CD14-positive monocyte (primary cell): Measurements from ENCODE around the gene E2F4. TPM values are rescaled to one million over a fixed set of nuclear protein-coding genes. Genes with fewer than 3 reads are reported as not detected.

ENCODE experiments used
- DNase-seq, 3 donors: peaks; one replicate each; pipeline ENCODE4 v3.0.0-alpha.2; 2011 to 2022
- H2AFZ ChIP-seq: 2 replicates; pipeline ENCODE4 v1.6.0; 2012; ENCODE audit warnings: mild to moderate bottlenecking, low read depth, low read length, inconsistent platforms; ENCODE audit not compliant: insufficient read depth, poor library complexity, severe bottlenecking
- H3K27ac ChIP-seq, 2 donors: 1 replicate in 1 of 2; 2 replicates in 1 of 2; pipeline ENCODE4 v1.5.1; 2012 to 2013; ENCODE audit warnings: low read length in 2 of 2, control low read depth in 1 of 2, inconsistent platforms in 1 of 2, low read depth in 1 of 2, mild to moderate bottlenecking in 1 of 2
- H3K27me3 ChIP-seq, 2 donors: one replicate each; pipeline versions ENCODE4 v1.6.0 to v1.6.1; 2011 to 2013; ENCODE audit warnings: low read length in 2 of 2; ENCODE audit not compliant: control insufficient read depth in 2 of 2, insufficient read depth in 2 of 2
- H3K36me3 ChIP-seq, 2 donors: replicated peaks in 1 of 2; 1 replicate in 1 of 2; 2 replicates in 1 of 2; pipeline versions ENCODE4 v1.5.1 to v1.6.1; 2012 to 2013; ENCODE audit warnings: low read length in 2 of 2, control low read depth in 1 of 2, inconsistent platforms in 1 of 2, mild to moderate bottlenecking in 1 of 2; ENCODE audit not compliant: insufficient read depth in 2 of 2, control insufficient read depth in 1 of 2
- H3K4me1 ChIP-seq, 2 donors: 1 replicate in 1 of 2; 2 replicates in 1 of 2; pipeline versions ENCODE4 v1.5.1 to v1.6.1; 2012 to 2013; ENCODE audit warnings: low read length in 2 of 2, control low read depth in 1 of 2, inconsistent platforms in 1 of 2, mild to moderate bottlenecking in 1 of 2, moderate library complexity in 1 of 2; ENCODE audit not compliant: insufficient read depth in 2 of 2, control insufficient read depth in 1 of 2
- H3K4me2 ChIP-seq: replicated peaks from 2 replicates; pipeline ENCODE3; 2012; ENCODE audit warnings: low read length, moderate library complexity, mild to moderate bottlenecking; ENCODE audit not compliant: poor library complexity, severe bottlenecking; ENCODE audit errors: extremely low read depth
- H3K4me3 ChIP-seq, 3 experiments: fragments of 200-600 bp in 1 of 3; sonication (generic) in 1 of 3; replicated peaks in 1 of 3; 1 replicate in 2 of 3; 2 replicates in 1 of 3; pipeline ENCODE4 v1.5.1; 2011 to 2013; ENCODE audit warnings: low read length in 3 of 3, mild to moderate bottlenecking in 3 of 3, control low read depth in 2 of 3, low read depth in 2 of 3, inconsistent platforms in 1 of 3, moderate library complexity in 1 of 3
- H3K79me2 ChIP-seq: 2 replicates; pipeline ENCODE4 v1.6.0; 2012; ENCODE audit warnings: mild to moderate bottlenecking, control low read depth, inconsistent platforms, low read length, moderate library complexity; ENCODE audit not compliant: insufficient read depth
- H3K9ac ChIP-seq: 2 replicates; pipeline ENCODE4 v1.6.0; 2017; ENCODE audit warnings: low read length, mild to moderate bottlenecking; ENCODE audit not compliant: insufficient read depth, poor library complexity, severe bottlenecking
- H3K9me3 ChIP-seq, 2 donors: replicated peaks in 1 of 2; 1 replicate in 1 of 2; 2 replicates in 1 of 2; pipeline versions ENCODE4 v1.5.1 to v1.6.1; 2012 to 2013; ENCODE audit warnings: low read length in 2 of 2, control low read depth in 1 of 2; ENCODE audit not compliant: control insufficient read depth in 1 of 2, insufficient read depth in 1 of 2
- H4K20me1 ChIP-seq: 2 replicates; pipeline ENCODE4 v1.6.0; 2012; ENCODE audit warnings: mild to moderate bottlenecking, low read length, control low read depth, moderate library complexity; ENCODE audit not compliant: insufficient read depth
- H3K27ac Mint-ChIP-seq, 7 donors: one replicate each; pipeline ENCODE4 v1.8.0; 2020; ENCODE audit warnings: mild to moderate bottlenecking in 7 of 7, mixed read lengths in 7 of 7, moderate library complexity in 6 of 7, inconsistent platforms in 2 of 7
- H3K27me3 Mint-ChIP-seq, 3 donors: one replicate each; pipeline ENCODE4 v1.8.0; 2021 to 2022; ENCODE audit warnings: low read depth in 3 of 3, mild to moderate bottlenecking in 3 of 3, mixed read lengths in 3 of 3, moderate library complexity in 3 of 3, inconsistent platforms in 1 of 3
- H3K36me3 Mint-ChIP-seq, 2 donors: one replicate each; pipeline ENCODE4 v1.8.0; 2020; ENCODE audit warnings: mixed read lengths in 2 of 2, inconsistent platforms in 1 of 2, mild to moderate bottlenecking in 1 of 2
- H3K4me1 Mint-ChIP-seq: one replicate; pipeline ENCODE4 v1.8.0; 2020; ENCODE audit warnings: mild to moderate bottlenecking, mixed read lengths
- H3K4me3 Mint-ChIP-seq, 2 donors: one replicate each; pipeline ENCODE4 v1.8.0; 2020; ENCODE audit warnings: mild to moderate bottlenecking in 2 of 2, mixed read lengths in 2 of 2, moderate library complexity in 1 of 2
- H3K9me3 Mint-ChIP-seq, 7 donors: one replicate each; pipeline ENCODE4 v1.8.0; 2020 to 2022; ENCODE audit warnings: mixed read lengths in 7 of 7, mild to moderate bottlenecking in 6 of 7, moderate library complexity in 6 of 7, inconsistent platforms in 2 of 7
- CTCF ChIP-seq: fragments of 200-600 bp; IDR thresholded peaks from one replicate; pipeline ENCODE4 v1.8.0; 2022; ENCODE audit warnings: antibody characterized with exemption, mild to moderate bottlenecking
- WGBS: methylation state at CpG from one replicate; pipeline ENCODE4 v1.1.5; 2013; ENCODE audit warnings: missing lambda C conversion rate; ENCODE audit not compliant: insufficient coverage; 5-methylcytosine and 5-hydroxymethylcytosine counted together
- intact Hi-C, 2 donors: fragments of 100-400 bp; cut with micrococcal nuclease; formaldehyde crosslinking; loops; one replicate each; pipeline versions ENCODE4 v1.15.0 to v1.15.1; 2023
- polyA plus RNA-seq, 3 donors: library from polyadenylated mRNA; depleted of rRNA in 1 of 3; unstranded in 2 of 3; stranded (reverse) in 1 of 3; fragments of 300-500 nt in 2 of 3; fragments of >200 nt in 1 of 3; fragmentation: Illumina TruSeq in 2 of 3; gene quantifications; 1 replicate in 2 of 3; 2 replicates in 1 of 3; pipeline ENCODE4 v1.2.3, GENCODE V29; 2012 to 2021

The E2F4 gene
- polyA plus RNA-seq, 3 donors: 53.1 to 191 (median 61.5) TPM

- H3K4me3 Mint-ChIP-seq: no peak overlapping the region
- no peak overlapping the region for H3K27ac ChIP-seq
Measured at GRCh38 chr16:67188798-67189197, 3.2 kb upstream of the E2F4 start.

DNA sequence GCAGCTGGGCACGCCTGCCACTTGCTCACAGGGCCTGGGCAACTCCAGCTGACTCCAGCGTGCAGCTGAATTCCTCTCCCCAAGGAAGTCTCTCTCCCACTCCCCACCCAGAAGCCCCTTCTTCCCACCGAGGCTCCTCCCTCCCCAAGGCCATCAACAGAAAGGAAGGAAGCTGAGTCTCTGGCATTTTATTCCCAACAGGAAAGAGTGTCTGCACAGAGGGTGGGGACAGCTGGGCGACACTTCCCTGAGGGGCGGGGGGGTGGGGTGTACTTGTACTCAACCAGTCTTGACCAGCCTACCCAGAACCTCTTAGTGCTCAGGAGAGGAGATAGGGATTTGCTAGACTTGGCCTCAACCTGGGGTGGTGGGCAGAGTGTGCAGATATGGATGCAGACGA lies 1.9 kb upstream of the E2F4 start, which contains the start of gene EXOC3L1:
Gene EXOC3L1, minus strand, starts transcription at position 96 of the 400 bp plus-strand sequence. CDS start 460 bp downstream, outside the sequence.
- Histone ChIP-seq H2AFZ (no peak within 1 kb of the TSS), H3K4me3 (no peak within 1 kb of the TSS), H3K9me3 (no peaks in the 10 kb centered on the region), H3K4me1 (peaks cover 27 to 29% of the 10 kb centered on the region in 2 donors), H4K20me1 (peaks cover 29% of the 10 kb centered on the region), H3K27me3 (peaks cover 0 to 1% of the 10 kb centered on the region in 2 donors), H3K4me2 (no peak within 1 kb of the TSS), H3K27ac (no peak within 1 kb of the TSS), H3K79me2 (peaks cover 30% of the 10 kb centered on the region), H3K9ac (no peak within 1 kb of the TSS), H3K36me3 (peaks cover 9 to 12% of the 10 kb centered on the region in 2 donors)
- peaks cover 32% of the 10 kb centered on the region for H3K4me1 Mint-ChIP-seq
- intact Hi-C loops: loop anchor here (5.0 kb wide), 1 partner anchor 37 kb away; the partner anchor contains the start of gene TMEM208 (in 2 of the 2)
- TF ChIP-seq CTCF: no peak
- WGBS: 92% methylated on average over 2 of the region's 6 CpGs
- H3K9me3 Mint-ChIP-seq: peaks cover 0 to 4% (median 2%) of the 10 kb centered on the region in 7 donors
- peak within 1 kb of the TSS in 1 of 7 donors; percentile 86 for H3K27ac Mint-ChIP-seq
- no peak within 1 kb of the TSS for H3K4me3 Mint-ChIP-seq
- peaks cover 13 to 21% of the 10 kb centered on the region in 2 donors for H3K36me3 Mint-ChIP-seq
- H3K27me3 Mint-ChIP-seq: peaks cover 5 to 19% (median 11%) of the 10 kb centered on the region in 3 donors
- no peak for DNase-seq

More at GRCh38 chr16:67188798-67189197, 3.2 kb upstream of the E2F4 start:
- 98% methylated on average over 14 of the region's 15 CpGs for WGBS
- H3K4me2 ChIP-seq: no peak overlapping the region
- no peak overlapping the region for H2AFZ ChIP-seq
- H4K20me1 ChIP-seq: peaks cover 17% of the 10 kb centered on the region
- no peak for TF ChIP-seq CTCF
- H3K36me3 ChIP-seq: no peaks in the 10 kb centered on the region
- Mint-ChIP-seq H3K4me1 (peaks cover 35% of the 10 kb centered on the region), H3K36me3 (peaks cover 3 to 8% of the 10 kb centered on the region in 2 donors), H3K9me3 (peaks cover 0 to 5% (median 2%) of the 10 kb centered on the region in 7 donors), H3K27me3 (peaks cover 7 to 29% (median 18%) of the 10 kb centered on the region in 3 donors), H3K27ac (no peak overlapping the region)
- no peak overlapping the region for H3K9ac ChIP-seq
- peaks cover 0 to 8% of the 10 kb centered on the region in 2 donors for H3K27me3 ChIP-seq
- DNase-seq: no peak
- no peak overlapping the region for H3K4me3 ChIP-seq
- intact Hi-C loops: no loop called here
- H3K4me1 ChIP-seq: peaks cover 37 to 41% of the 10 kb centered on the region in 2 donors
- H3K79me2 ChIP-seq: peaks cover 18% of the 10 kb centered on the region
- H3K9me3 ChIP-seq: no peaks in the 10 kb centered on the region
